ENCODE data around the gene KLK15. TPM values are rescaled to one million over a fixed set of nuclear protein-coding genes. Genes with fewer than 3 reads are reported as not detected.

KLK15 gene
- total and polyA plus RNA-seq, 2 experiments from 2014 or later: not detected

- no peaks in the 10 kb centered on the region for H3K36me3 ChIP-seq (ENCODE audit: low read depth)
- no peaks in the 10 kb centered on the region for H4K20me1 ChIP-seq (ENCODE audit: insufficient read depth)
- no peak for TF ChIP-seq EZH2phosphoT487 (IDR thresholded peaks at IDR 0.05; ENCODE audit: insufficient read depth, low read depth)
- no peak for TF ChIP-seq EZH2 (IDR thresholded peaks at IDR 0.05; ENCODE audit: insufficient read depth, poor library complexity, severe bottlenecking)
- H3K4me2 ChIP-seq (ENCODE audit: unreplicated experiment): no peak overlapping the region
- no peaks in the 10 kb centered on the region; the same call in 1 of the 2 replicates for H3K27me3 ChIP-seq (replicated peaks; ENCODE audit: insufficient read depth)
- no peak overlapping the region for H3K27ac ChIP-seq
- H3K9me2 ChIP-seq (ENCODE audit: insufficient read depth): no peaks in the 10 kb centered on the region
- no peak overlapping the region for H3K4me3 ChIP-seq
- in situ Hi-C loops (cut with MboI): no loop called here
- no peaks in the 10 kb centered on the region for H3K4me1 ChIP-seq (ENCODE audit: insufficient read depth)
- WGBS, 2 experiments (ENCODE audit: low coverage in 1 of 2, low lambda C conversion rate in 2 of 2, missing lambda C conversion rate in 2 of 2): 37 to 45% methylated on average over 7 of the region's 7 CpGs
- H3K9me3 ChIP-seq (ENCODE audit: low read depth): no peaks in the 10 kb centered on the region
- DNase-seq: no peak
- H3F3A ChIP-seq (ENCODE audit: insufficient read depth): no peaks in the 10 kb centered on the region
- no peak overlapping the region for H2AFZ ChIP-seq
- H3K79me2 ChIP-seq (ENCODE audit: insufficient read depth): no peaks in the 10 kb centered on the region
- no peak overlapping the region for H3K9ac ChIP-seq
These were observed 10.4 kb upstream of the KLK15 start for GRCh38 chr19:50843701-50844221.

GRCh38 chr19:50843205-50843604 is 9.8 kb upstream of the KLK15 start:
- H3K9me2 ChIP-seq (ENCODE audit: insufficient read depth): no peaks in the 10 kb centered on the region
- 62 to 66% methylated on average over 2 of the region's 2 CpGs for WGBS, 2 experiments (ENCODE audit: low coverage in 1 of 2, low lambda C conversion rate in 2 of 2, missing lambda C conversion rate in 2 of 2)
- in situ Hi-C loops (cut with MboI): no loop called here
- no peak for DNase-seq
- H3K4me2 ChIP-seq (ENCODE audit: unreplicated experiment): no peak overlapping the region
- no peaks in the 10 kb centered on the region; the same call in 1 of the 2 replicates for H3K27me3 ChIP-seq (replicated peaks; ENCODE audit: insufficient read depth)
- no peaks in the 10 kb centered on the region for H3K79me2 ChIP-seq (ENCODE audit: insufficient read depth)
- H4K20me1 ChIP-seq (ENCODE audit: insufficient read depth): no peaks in the 10 kb centered on the region
- H3K4me1 ChIP-seq (ENCODE audit: insufficient read depth): no peaks in the 10 kb centered on the region
- no peak overlapping the region for H3K27ac ChIP-seq
- H3F3A ChIP-seq (ENCODE audit: insufficient read depth): no peaks in the 10 kb centered on the region
- H3K9me3 ChIP-seq (ENCODE audit: low read depth): no peaks in the 10 kb centered on the region
- TF ChIP-seq EZH2 (IDR thresholded peaks at IDR 0.05; ENCODE audit: insufficient read depth, poor library complexity, severe bottlenecking) (no peak), EZH2phosphoT487 (IDR thresholded peaks at IDR 0.05; ENCODE audit: insufficient read depth, low read depth) (no peak)
- no peak overlapping the region for H3K9ac ChIP-seq
- no peak overlapping the region for H2AFZ ChIP-seq
- H3K4me3 ChIP-seq: no peak overlapping the region
- H3K36me3 ChIP-seq (ENCODE audit: low read depth): no peaks in the 10 kb centered on the region

GRCh38 chr19:50842130-50842529 is 8.8 kb upstream of the KLK15 start:
- no peaks in the 10 kb centered on the region; the same call in 1 of the 2 replicates for H3K27me3 ChIP-seq (replicated peaks; ENCODE audit: insufficient read depth)

GRCh38 chr19:50839712-50840655 is 6.6 kb upstream of the KLK15 start:
- 64 to 66% methylated on average over 10 of the region's 10 CpGs for WGBS, 2 experiments (ENCODE audit: low coverage in 1 of 2, low lambda C conversion rate in 2 of 2, missing lambda C conversion rate in 2 of 2)
- H2AFZ ChIP-seq: no peak overlapping the region

More at GRCh38 chr19:50842130-50842529, 8.8 kb upstream of the KLK15 start:
- no peak for DNase-seq
- no peak overlapping the region for H2AFZ ChIP-seq
- no peaks in the 10 kb centered on the region for H3K9me3 ChIP-seq (ENCODE audit: low read depth)
- H3K79me2 ChIP-seq (ENCODE audit: insufficient read depth): no peaks in the 10 kb centered on the region
- in situ Hi-C loops (cut with MboI): no loop called here
- no peaks in the 10 kb centered on the region for H3K9me2 ChIP-seq (ENCODE audit: insufficient read depth)
- H3K36me3 ChIP-seq (ENCODE audit: low read depth): no peaks in the 10 kb centered on the region
- H3K4me2 ChIP-seq (ENCODE audit: unreplicated experiment): no peak overlapping the region
- no peak overlapping the region for H3K27ac ChIP-seq
- H3F3A ChIP-seq (ENCODE audit: insufficient read depth): no peaks in the 10 kb centered on the region
- H3K4me3 ChIP-seq: no peak overlapping the region
- WGBS, 2 experiments (ENCODE audit: low coverage in 1 of 2, low lambda C conversion rate in 2 of 2, missing lambda C conversion rate in 2 of 2): 53 to 64% methylated on average over 6 of the region's 6 CpGs
- no peaks in the 10 kb centered on the region for H3K4me1 ChIP-seq (ENCODE audit: insufficient read depth)
- TF ChIP-seq EZH2 (IDR thresholded peaks at IDR 0.05; ENCODE audit: insufficient read depth, poor library complexity, severe bottlenecking) (no peak), EZH2phosphoT487 (IDR thresholded peaks at IDR 0.05; ENCODE audit: insufficient read depth, low read depth) (no peak)
- H3K9ac ChIP-seq: no peak overlapping the region
- H4K20me1 ChIP-seq (ENCODE audit: insufficient read depth): no peaks in the 10 kb centered on the region

More at GRCh38 chr19:50839712-50840655, 6.6 kb upstream of the KLK15 start:
- Histone ChIP-seq H3K27me3 (replicated peaks; ENCODE audit: insufficient read depth) (peaks cover 3% of the 10 kb centered on the region; the same call in 1 of the 2 replicates), H3K9me3 (ENCODE audit: low read depth) (no peaks in the 10 kb centered on the region), H3K79me2 (ENCODE audit: insufficient read depth) (no peaks in the 10 kb centered on the region), H3F3A (ENCODE audit: insufficient read depth) (no peaks in the 10 kb centered on the region), H4K20me1 (ENCODE audit: insufficient read depth) (no peaks in the 10 kb centered on the region), H3K9ac (no peak overlapping the region), H3K9me2 (ENCODE audit: insufficient read depth) (no peaks in the 10 kb centered on the region), H3K27ac (no peak overlapping the region), H3K4me1 (ENCODE audit: insufficient read depth) (no peaks in the 10 kb centered on the region), H3K4me3 (no peak overlapping the region), H3K36me3 (ENCODE audit: low read depth) (no peaks in the 10 kb centered on the region), H3K4me2 (ENCODE audit: unreplicated experiment) (no peak overlapping the region)
- no peak for DNase-seq
- in situ Hi-C loops (cut with MboI): no loop called here
- no peak for TF ChIP-seq EZH2 (IDR thresholded peaks at IDR 0.05; ENCODE audit: insufficient read depth, poor library complexity, severe bottlenecking)
- no peak for TF ChIP-seq EZH2phosphoT487 (IDR thresholded peaks at IDR 0.05; ENCODE audit: insufficient read depth, low read depth)

All from GM23248 (cell line).